Activated naive CD8-positive, alpha-beta T cell (primary cell): ENCODE results near the gene STOM.
"Not testable (repeated sequence)": the region's sequence is repeated elsewhere in the genome, so short reads cannot be mapped to it uniquely, and the experiment has no call there.

ENCODE experiments used
- H3K27ac Mint-ChIP-seq: one replicate; pipeline ENCODE4 v1.8.0; 2021; ENCODE audit warnings: mixed read lengths
- H3K27me3 Mint-ChIP-seq: one replicate; pipeline ENCODE4 v1.8.0; 2021; ENCODE audit warnings: mixed read lengths
- H3K36me3 Mint-ChIP-seq: one replicate; pipeline ENCODE4 v1.8.0; 2021; ENCODE audit warnings: mixed read lengths
- H3K4me1 Mint-ChIP-seq: one replicate; pipeline ENCODE4 v1.8.0; 2021; ENCODE audit warnings: low read depth, mixed read lengths
- H3K4me3 Mint-ChIP-seq: one replicate; pipeline ENCODE4 v1.8.0; 2021; ENCODE audit warnings: mild to moderate bottlenecking, mixed read lengths
- H3K9me3 Mint-ChIP-seq: one replicate; pipeline ENCODE4 v1.8.0; 2021; ENCODE audit warnings: low read depth, mixed read lengths

STOM gene, protein sequence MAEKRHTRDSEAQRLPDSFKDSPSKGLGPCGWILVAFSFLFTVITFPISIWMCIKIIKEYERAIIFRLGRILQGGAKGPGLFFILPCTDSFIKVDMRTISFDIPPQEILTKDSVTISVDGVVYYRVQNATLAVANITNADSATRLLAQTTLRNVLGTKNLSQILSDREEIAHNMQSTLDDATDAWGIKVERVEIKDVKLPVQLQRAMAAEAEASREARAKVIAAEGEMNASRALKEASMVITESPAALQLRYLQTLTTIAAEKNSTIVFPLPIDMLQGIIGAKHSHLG

GRCh38 chr9:121369595-121370265 lies at the start of gene STOM:
STOM (minus strand) TSS chr9:121370250; CDS start chr9:121370187, 63 bp downstream.
- peaks cover 3% of the 10 kb centered on the region for H3K9me3 Mint-ChIP-seq
- H3K4me3 Mint-ChIP-seq = peak within 1 kb of the TSS; percentile 90
- H3K36me3 Mint-ChIP-seq = peaks cover 6% of the 10 kb centered on the region
- peaks cover 30% of the 10 kb centered on the region for H3K4me1 Mint-ChIP-seq
- peak within 1 kb of the TSS; percentile 98 for H3K27ac Mint-ChIP-seq
- H3K27me3 Mint-ChIP-seq = no peaks in the 10 kb centered on the region

- no peak overlapping the region for H3K27ac Mint-ChIP-seq
- H3K36me3 Mint-ChIP-seq = no peaks in the 10 kb centered on the region
- no peaks in the 10 kb centered on the region for H3K27me3 Mint-ChIP-seq
- H3K4me1 Mint-ChIP-seq = no peaks in the 10 kb centered on the region
- no peaks in the 10 kb centered on the region for H3K9me3 Mint-ChIP-seq
- no peak overlapping the region for H3K4me3 Mint-ChIP-seq
These were observed 41.9 kb upstream of the STOM start for GRCh38 chr9:121411993-121412392.

- no peak overlapping the region for H3K4me3 Mint-ChIP-seq
- peaks cover 3% of the 10 kb centered on the region for H3K9me3 Mint-ChIP-seq
- H3K36me3 Mint-ChIP-seq = no peaks in the 10 kb centered on the region
- no peak overlapping the region for H3K27ac Mint-ChIP-seq
- no peaks in the 10 kb centered on the region for H3K27me3 Mint-ChIP-seq
- H3K4me1 Mint-ChIP-seq = no peaks in the 10 kb centered on the region
These were observed 35.8 kb upstream of the STOM start for GRCh38 chr9:121405899-121406298.

- no peak overlapping the region for H3K4me3 Mint-ChIP-seq
- no peaks in the 10 kb centered on the region for H3K4me1 Mint-ChIP-seq
- no peaks in the 10 kb centered on the region for H3K27me3 Mint-ChIP-seq
- peaks cover 3% of the 10 kb centered on the region for H3K9me3 Mint-ChIP-seq
- H3K27ac Mint-ChIP-seq = no peak overlapping the region
- no peaks in the 10 kb centered on the region for H3K36me3 Mint-ChIP-seq
These were observed 34.9 kb upstream of the STOM start for GRCh38 chr9:121404906-121405305.

GRCh38 chr9:121399883-121400607 lies 30.0 kb upstream of the STOM start:
- no peak overlapping the region for H3K4me3 Mint-ChIP-seq
- no peaks in the 10 kb centered on the region for H3K27me3 Mint-ChIP-seq
- no peak overlapping the region for H3K27ac Mint-ChIP-seq
- no peaks in the 10 kb centered on the region for H3K4me1 Mint-ChIP-seq
- no peaks in the 10 kb centered on the region for H3K9me3 Mint-ChIP-seq
- H3K36me3 Mint-ChIP-seq = no peaks in the 10 kb centered on the region

GRCh38 chr9:121399126-121399882 lies 29.3 kb upstream of the STOM start:
- H3K4me3 Mint-ChIP-seq = no peak overlapping the region
- no peaks in the 10 kb centered on the region for H3K36me3 Mint-ChIP-seq
- no peaks in the 10 kb centered on the region for H3K9me3 Mint-ChIP-seq
- H3K27ac Mint-ChIP-seq = no peak overlapping the region
- no peaks in the 10 kb centered on the region for H3K27me3 Mint-ChIP-seq
- H3K4me1 Mint-ChIP-seq = no peaks in the 10 kb centered on the region

GRCh38 chr9:121398374-121398773 lies 28.3 kb upstream of the STOM start:
- H3K4me3 Mint-ChIP-seq = no peak overlapping the region
- no peaks in the 10 kb centered on the region for H3K36me3 Mint-ChIP-seq
- H3K27me3 Mint-ChIP-seq = no peaks in the 10 kb centered on the region
- H3K27ac Mint-ChIP-seq = no peak overlapping the region
- H3K4me1 Mint-ChIP-seq = peaks cover 4% of the 10 kb centered on the region
- no peaks in the 10 kb centered on the region for H3K9me3 Mint-ChIP-seq

GRCh38 chr9:121397277-121397676 lies 27.2 kb upstream of the STOM start:
- not testable (repeated sequence) for H3K4me3 Mint-ChIP-seq, H3K4me1 Mint-ChIP-seq, H3K9me3 Mint-ChIP-seq, H3K36me3 Mint-ChIP-seq, H3K27me3 Mint-ChIP-seq, H3K27ac Mint-ChIP-seq

GRCh38 chr9:121395558-121395957 lies 25.5 kb upstream of the STOM start:
- Mint-ChIP-seq H3K4me3 (no peak overlapping the region), H3K27ac (no peak overlapping the region), H3K36me3 (no peaks in the 10 kb centered on the region)

GRCh38 chr9:121394292-121394691 lies 24.2 kb upstream of the STOM start:
- Mint-ChIP-seq H3K27ac (no peak overlapping the region), H3K4me3 (no peak overlapping the region), H3K27me3 (no peaks in the 10 kb centered on the region), H3K9me3 (no peaks in the 10 kb centered on the region), H3K4me1 (peaks cover 9% of the 10 kb centered on the region), H3K36me3 (no peaks in the 10 kb centered on the region)

More at GRCh38 chr9:121395558-121395957, 25.5 kb upstream of the STOM start:
- H3K4me1 Mint-ChIP-seq = peaks cover 9% of the 10 kb centered on the region
- H3K9me3 Mint-ChIP-seq = no peaks in the 10 kb centered on the region
- H3K27me3 Mint-ChIP-seq = no peaks in the 10 kb centered on the region

GRCh38 chr9:121393318-121393717 lies 23.3 kb upstream of the STOM start:
- Mint-ChIP-seq H3K36me3 (no peaks in the 10 kb centered on the region), H3K9me3 (no peaks in the 10 kb centered on the region), H3K27ac (no peak overlapping the region), H3K27me3 (no peaks in the 10 kb centered on the region), H3K4me1 (peaks cover 9% of the 10 kb centered on the region), H3K4me3 (no peak overlapping the region)

DNA sequence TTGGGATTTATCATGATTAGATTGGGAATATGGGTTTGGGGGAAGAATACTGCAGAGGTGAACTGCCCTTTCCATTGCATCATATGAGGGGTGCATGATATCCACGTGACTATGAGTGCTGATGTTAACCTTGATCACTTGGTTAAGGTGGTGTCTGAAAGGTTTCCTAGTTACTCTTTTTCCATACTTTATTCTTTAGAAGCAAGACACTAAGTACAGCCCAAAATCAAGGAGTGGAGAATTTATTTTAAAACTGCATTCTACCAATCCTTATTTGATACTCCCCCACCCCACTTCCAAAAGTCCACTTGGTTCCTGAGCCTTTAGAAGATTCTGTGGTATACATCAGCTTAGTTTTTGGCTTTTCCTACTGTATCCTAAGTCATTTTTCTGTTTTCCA lies 20.3 kb upstream of the STOM start:
- no peak overlapping the region for H3K4me3 Mint-ChIP-seq
- H3K27ac Mint-ChIP-seq = no peak overlapping the region
- peaks cover 9% of the 10 kb centered on the region for H3K4me1 Mint-ChIP-seq
- peaks cover 3% of the 10 kb centered on the region for H3K27me3 Mint-ChIP-seq
- H3K9me3 Mint-ChIP-seq = no peaks in the 10 kb centered on the region
- H3K36me3 Mint-ChIP-seq = no peaks in the 10 kb centered on the region

DNA sequence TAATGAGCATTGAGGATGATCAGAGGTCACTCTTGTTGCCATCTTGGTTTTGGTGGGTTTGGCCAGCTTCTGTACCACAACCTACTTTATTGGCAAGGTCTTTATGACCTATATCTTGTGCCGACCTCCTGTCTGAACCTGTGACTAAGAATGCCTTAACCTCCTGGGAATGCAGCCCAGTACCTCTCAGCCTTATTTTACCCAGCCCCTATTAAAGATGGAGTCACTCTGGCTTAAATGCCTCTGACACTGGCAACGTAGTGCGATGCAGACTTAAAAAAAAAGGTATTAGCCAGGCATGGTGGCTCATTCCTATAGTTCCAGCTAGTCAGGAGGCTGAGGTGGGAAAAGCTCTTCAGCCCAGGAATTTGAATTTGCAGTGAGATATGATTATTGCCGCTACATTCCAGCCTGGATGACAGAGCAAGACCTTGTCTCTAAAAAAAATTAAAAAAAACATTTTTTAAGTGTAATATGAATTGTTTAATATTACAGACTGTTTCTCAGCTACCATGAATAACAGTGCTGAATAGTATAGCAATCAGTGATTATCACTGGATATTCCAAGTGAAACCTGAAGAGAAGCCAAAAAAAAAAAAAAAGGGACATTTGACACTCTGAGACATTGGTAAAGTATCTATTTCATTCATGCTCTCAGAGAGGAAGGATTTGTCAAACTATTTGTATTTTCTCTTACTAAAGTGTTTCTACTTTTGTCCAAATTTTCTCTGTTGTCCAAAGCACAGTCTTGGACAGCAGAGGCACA lies 18.3 kb upstream of the STOM start:
- Mint-ChIP-seq H3K9me3 (no peaks in the 10 kb centered on the region), H3K36me3 (peaks cover 2% of the 10 kb centered on the region), H3K4me3 (no peak overlapping the region), H3K27ac (no peak overlapping the region), H3K27me3 (peaks cover 3% of the 10 kb centered on the region), H3K4me1 (peaks cover 4% of the 10 kb centered on the region)

- Mint-ChIP-seq H3K27me3 (peaks cover 3% of the 10 kb centered on the region), H3K4me1 (no peaks in the 10 kb centered on the region), H3K4me3 (no peak overlapping the region), H3K9me3 (no peaks in the 10 kb centered on the region), H3K27ac (no peak overlapping the region), H3K36me3 (peaks cover 2% of the 10 kb centered on the region)
These were observed 16.6 kb upstream of the STOM start for GRCh38 chr9:121386442-121387175.
